Natural killer cell treated with Interleukin-12 subunit alpha and Interleukin-12 subunit beta and Interleukin-15 and Interleukin-18, amount 100 ng/mL, for 72 hours (primary cell): ENCODE results near the gene CDKAL1. TPM values are rescaled to one million over a fixed set of nuclear protein-coding genes. Genes with fewer than 3 reads are reported as not detected.

Experiments
- ATAC-seq, 2 donors: fragments of 150-1000 bp; cut with Tn5 transposase in 1 of 2; sonication (Bioruptor Pico), chemical (Tn5 transposase) in 1 of 2; 2 replicates each; pipeline ENCODE4 v1.10.0; 2021
- DNase-seq: peaks from one replicate; pipeline ENCODE4 v3.0.0; 2022; ENCODE audit warnings: low spot score
- H3K27ac Mint-ChIP-seq, 2 donors: 1 replicate in 1 of 2; 2 replicates in 1 of 2; pipeline ENCODE4 v1.8.0; 2022; ENCODE audit warnings: mixed read lengths in 2 of 2, mild to moderate bottlenecking in 1 of 2, moderate library complexity in 1 of 2
- H3K27me3 Mint-ChIP-seq, 2 donors: 1 replicate in 1 of 2; 2 replicates in 1 of 2; pipeline ENCODE4 v1.8.0; 2022; ENCODE audit warnings: mixed read lengths in 2 of 2
- H3K36me3 Mint-ChIP-seq: one replicate; pipeline ENCODE4 v1.8.0; 2022; ENCODE audit warnings: mixed read lengths
- H3K4me1 Mint-ChIP-seq, 2 donors: 1 replicate in 1 of 2; 2 replicates in 1 of 2; pipeline ENCODE4 v1.8.0; 2022; ENCODE audit warnings: low read depth in 2 of 2, mixed read lengths in 2 of 2, mild to moderate bottlenecking in 1 of 2
- H3K4me3 Mint-ChIP-seq: one replicate; pipeline ENCODE4 v1.8.0; 2022; ENCODE audit warnings: mixed read lengths
- H3K9me3 Mint-ChIP-seq: 2 replicates; pipeline ENCODE4 v1.8.0; 2022; ENCODE audit warnings: mixed read lengths
- total RNA-seq, 2 donors: library from RNA; stranded (reverse); gene quantifications; one replicate each; pipeline ENCODE4 v1.2.3, GENCODE V29; 2022

Gene CDKAL1
- total RNA-seq, 2 donors from 2014 or later: 33.7 to 43.8 TPM

DNA sequence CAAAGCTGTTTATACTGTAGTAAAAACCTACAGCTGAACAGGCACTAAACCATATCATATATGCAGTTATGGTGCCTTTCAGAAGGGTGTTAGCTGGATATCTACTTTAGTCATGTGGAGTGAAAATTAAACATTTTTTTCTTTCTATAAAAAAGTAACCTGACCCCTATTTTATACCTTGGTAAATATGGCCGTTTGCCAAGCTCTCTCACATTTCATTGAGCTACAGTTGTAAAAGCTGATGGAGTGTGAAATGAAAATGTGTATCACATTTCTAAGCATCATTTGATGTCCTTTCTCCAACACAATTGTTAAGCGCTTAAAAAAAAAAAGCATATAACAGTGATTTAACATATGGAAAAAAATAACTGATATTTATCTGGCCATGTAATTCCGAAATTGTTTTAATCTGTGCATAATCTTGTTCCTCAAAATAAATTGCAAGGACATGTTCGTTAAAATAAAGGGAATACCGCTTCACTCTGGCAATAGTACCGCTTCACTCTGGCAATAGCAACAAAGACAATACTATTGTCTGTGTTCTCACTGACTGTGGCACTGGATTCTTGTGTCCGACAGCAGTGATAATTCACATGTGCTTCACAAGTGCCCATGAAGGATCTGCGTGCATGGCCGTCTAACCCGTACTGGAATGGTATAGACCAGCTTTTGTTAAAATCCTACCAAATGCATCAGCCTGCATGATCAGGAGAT lies 667.5 kb downstream of the CDKAL1 start:
- no peak for DNase-seq
- peaks cover 24% of the 10 kb centered on the region for H3K36me3 Mint-ChIP-seq
- no peak overlapping the region for H3K4me3 Mint-ChIP-seq
- peaks cover 13 to 16% of the 10 kb centered on the region in 2 donors for H3K4me1 Mint-ChIP-seq
- no peak overlapping the region for H3K27ac Mint-ChIP-seq
- H3K27me3 Mint-ChIP-seq: no peaks in the 10 kb centered on the region
- H3K9me3 Mint-ChIP-seq: no peaks in the 10 kb centered on the region
- ATAC-seq: no peak

GRCh38 chr6:21202521-21202920 lies 668.3 kb downstream of the CDKAL1 start:
- H3K27me3 Mint-ChIP-seq: no peaks in the 10 kb centered on the region
- peaks cover 24% of the 10 kb centered on the region for H3K36me3 Mint-ChIP-seq
- DNase-seq (no peak), ATAC-seq (no peak)
- H3K27ac Mint-ChIP-seq: no peak overlapping the region
- H3K4me1 Mint-ChIP-seq: peaks cover 13 to 14% of the 10 kb centered on the region in 2 donors
- H3K4me3 Mint-ChIP-seq: no peak overlapping the region
- no peaks in the 10 kb centered on the region for H3K9me3 Mint-ChIP-seq

DNA sequence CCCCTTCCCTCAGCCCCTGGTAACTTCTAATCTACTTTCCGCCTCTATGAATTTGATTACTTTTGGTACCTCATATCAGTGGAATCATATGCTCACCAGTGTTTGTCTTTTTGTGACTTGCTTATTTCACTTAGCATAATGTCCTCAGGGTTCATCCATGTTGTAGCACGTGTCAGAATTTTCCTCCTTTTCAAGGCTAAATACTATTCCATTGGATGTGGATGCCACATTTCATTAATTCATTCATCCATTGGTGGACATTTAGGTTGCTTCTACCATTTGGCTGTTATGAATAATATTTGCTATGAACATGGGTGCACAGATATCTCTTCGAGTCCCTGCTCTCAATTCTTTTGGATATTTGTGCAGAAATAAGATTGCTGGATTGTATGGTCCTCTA lies 670.7 kb downstream of the CDKAL1 start:
- no peak overlapping the region for H3K4me3 Mint-ChIP-seq
- no peaks in the 10 kb centered on the region for H3K4me1 Mint-ChIP-seq
- no peaks in the 10 kb centered on the region for H3K27me3 Mint-ChIP-seq
- H3K36me3 Mint-ChIP-seq: peaks cover 15% of the 10 kb centered on the region
- ATAC-seq: no peak
- H3K9me3 Mint-ChIP-seq: no peaks in the 10 kb centered on the region
- no peak overlapping the region for H3K27ac Mint-ChIP-seq
- no peak for DNase-seq

- Mint-ChIP-seq H3K36me3 (peaks cover 20% of the 10 kb centered on the region), H3K27me3 (no peaks in the 10 kb centered on the region), H3K4me3 (no peak overlapping the region), H3K9me3 (peaks cover 3% of the 10 kb centered on the region), H3K4me1 (no peaks in the 10 kb centered on the region), H3K27ac (no peak overlapping the region)
- ATAC-seq (no peak), DNase-seq (no peak)
Observed at GRCh38 chr6:21208081-21208795, 674.0 kb downstream of the CDKAL1 start.

DNA sequence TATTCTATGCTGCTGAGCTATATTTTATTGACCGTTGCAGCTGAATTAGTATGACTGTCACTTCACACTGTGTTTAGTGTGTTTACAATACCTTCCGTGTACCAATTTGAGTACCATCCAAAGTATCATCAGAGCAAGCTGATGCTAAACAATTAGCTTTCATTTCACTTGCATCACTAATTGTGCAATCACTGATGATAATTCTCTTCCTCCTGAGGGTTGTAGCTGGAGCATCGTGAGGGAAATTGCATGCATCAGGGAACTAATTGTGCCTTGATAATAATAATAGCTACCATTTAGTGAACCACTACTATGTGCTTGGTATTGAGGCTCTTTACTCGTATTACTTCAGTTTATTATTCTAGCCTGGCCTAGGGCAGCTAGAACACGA lies 674.5 kb downstream of the CDKAL1 start:
- Mint-ChIP-seq H3K36me3 (peaks cover 20% of the 10 kb centered on the region), H3K27ac (no peak overlapping the region), H3K4me1 (no peaks in the 10 kb centered on the region), H3K4me3 (no peak overlapping the region), H3K9me3 (peaks cover 3% of the 10 kb centered on the region), H3K27me3 (no peaks in the 10 kb centered on the region)
- DNase-seq: no peak
- ATAC-seq: no peak

DNA sequence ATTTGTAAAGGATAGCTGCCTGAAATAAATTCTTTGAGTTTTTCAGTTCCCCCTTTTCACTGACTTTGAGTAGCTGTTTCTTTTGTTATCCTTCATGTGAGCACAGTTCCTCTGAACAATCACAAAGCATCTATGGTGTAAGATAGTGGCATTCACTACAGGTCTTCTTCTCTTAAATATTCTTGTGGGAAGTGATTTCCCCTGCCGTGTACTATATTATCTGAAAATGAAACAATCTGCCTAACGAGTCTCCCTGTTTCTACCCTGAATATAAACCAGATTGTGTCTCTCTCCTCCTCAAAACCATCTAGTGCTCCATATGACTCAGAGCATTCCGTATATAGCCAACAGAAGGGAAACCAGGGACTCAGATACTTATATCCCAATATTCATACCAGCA lies 679.2 kb downstream of the CDKAL1 start:
- Mint-ChIP-seq H3K4me3 (no peak overlapping the region), H3K27me3 (no peaks in the 10 kb centered on the region), H3K9me3 (peaks cover 3% of the 10 kb centered on the region), H3K4me1 (no peaks in the 10 kb centered on the region), H3K36me3 (peaks cover 6% of the 10 kb centered on the region), H3K27ac (no peak overlapping the region)
- no peak for ATAC-seq
- DNase-seq: no peak

GRCh38 chr6:21214738-21215448 lies 680.6 kb downstream of the CDKAL1 start:
- peaks cover 6% of the 10 kb centered on the region for H3K36me3 Mint-ChIP-seq
- DNase-seq: no peak
- no peak overlapping the region for H3K4me3 Mint-ChIP-seq
- no peak overlapping the region for H3K27ac Mint-ChIP-seq
- no peaks in the 10 kb centered on the region for H3K27me3 Mint-ChIP-seq
- ATAC-seq: no peak
- no peaks in the 10 kb centered on the region for H3K4me1 Mint-ChIP-seq
- H3K9me3 Mint-ChIP-seq: peaks cover 3% of the 10 kb centered on the region

GRCh38 chr6:21219241-21219640 lies 685.0 kb downstream of the CDKAL1 start:
- Mint-ChIP-seq H3K27ac (no peak overlapping the region), H3K36me3 (no peaks in the 10 kb centered on the region)
- ATAC-seq: no peak

DNA sequence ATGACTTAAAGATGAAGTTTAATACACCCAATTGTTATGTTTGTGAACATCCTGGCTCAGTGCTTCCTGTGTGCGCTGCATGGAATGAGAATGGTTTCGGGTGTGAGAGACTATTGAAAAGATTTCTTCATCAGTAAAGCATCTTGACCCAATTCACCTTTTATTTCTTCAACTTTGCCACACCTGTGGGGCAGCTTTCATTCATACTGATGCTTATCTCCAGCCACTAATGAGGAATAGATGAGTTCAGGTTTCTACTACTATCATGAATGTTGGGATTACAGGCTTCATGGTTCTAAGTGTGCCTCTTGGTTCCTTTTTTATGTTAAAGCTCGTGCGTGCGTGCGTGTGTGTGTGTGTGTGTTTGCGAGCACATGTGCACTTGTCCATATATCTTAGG lies 685.6 kb downstream of the CDKAL1 start:
- Mint-ChIP-seq H3K36me3 (no peaks in the 10 kb centered on the region), H3K9me3 (no peaks in the 10 kb centered on the region), H3K27me3 (no peaks in the 10 kb centered on the region), H3K4me1 (no peaks in the 10 kb centered on the region), H3K27ac (no peak overlapping the region), H3K4me3 (no peak overlapping the region)
- DNase-seq (no peak), ATAC-seq (no peak)

More at GRCh38 chr6:21219241-21219640, 685.0 kb downstream of the CDKAL1 start:
- Mint-ChIP-seq H3K27me3 (no peaks in the 10 kb centered on the region), H3K9me3 (no peaks in the 10 kb centered on the region), H3K4me1 (no peaks in the 10 kb centered on the region), H3K4me3 (no peak overlapping the region)
- DNase-seq: no peak

DNA sequence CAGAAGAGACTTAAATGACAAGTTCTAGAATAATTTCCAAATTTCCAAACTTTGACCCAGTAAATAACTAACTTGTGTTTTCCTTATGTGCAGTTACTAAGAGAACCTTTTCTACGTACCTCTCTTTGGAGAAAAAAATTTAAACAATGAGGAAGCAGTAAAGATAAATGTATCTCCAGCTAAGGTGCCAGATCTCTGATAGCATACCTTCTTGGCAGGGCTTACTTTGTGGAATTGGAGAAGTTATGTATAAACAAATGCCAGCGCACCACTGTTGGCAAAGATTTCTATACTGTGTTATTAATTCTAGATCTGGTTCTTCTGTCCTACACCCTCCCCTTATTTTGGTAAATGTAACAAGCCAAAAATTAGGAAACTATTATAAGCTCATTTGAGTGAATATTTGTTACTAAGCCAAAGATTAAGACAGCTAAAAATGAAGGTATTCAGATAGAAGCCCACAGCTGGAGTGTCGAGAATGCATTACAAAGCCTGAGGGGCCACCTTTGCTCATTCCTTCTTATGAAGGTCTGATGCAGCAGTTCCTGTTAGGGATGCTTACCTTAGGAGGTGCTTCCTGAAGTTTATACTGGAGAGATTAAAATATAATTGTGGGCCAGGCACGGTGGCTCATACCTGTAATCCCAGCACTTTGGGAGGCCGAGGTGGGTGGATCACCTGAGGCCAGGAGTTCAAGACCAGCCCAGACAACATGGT lies 686.2 kb downstream of the CDKAL1 start:
- Mint-ChIP-seq H3K4me3 (no peak overlapping the region), H3K36me3 (no peaks in the 10 kb centered on the region), H3K27ac (no peak overlapping the region), H3K27me3 (no peaks in the 10 kb centered on the region), H3K4me1 (no peaks in the 10 kb centered on the region), H3K9me3 (no peaks in the 10 kb centered on the region)
- no peak for ATAC-seq
- no peak for DNase-seq

DNA sequence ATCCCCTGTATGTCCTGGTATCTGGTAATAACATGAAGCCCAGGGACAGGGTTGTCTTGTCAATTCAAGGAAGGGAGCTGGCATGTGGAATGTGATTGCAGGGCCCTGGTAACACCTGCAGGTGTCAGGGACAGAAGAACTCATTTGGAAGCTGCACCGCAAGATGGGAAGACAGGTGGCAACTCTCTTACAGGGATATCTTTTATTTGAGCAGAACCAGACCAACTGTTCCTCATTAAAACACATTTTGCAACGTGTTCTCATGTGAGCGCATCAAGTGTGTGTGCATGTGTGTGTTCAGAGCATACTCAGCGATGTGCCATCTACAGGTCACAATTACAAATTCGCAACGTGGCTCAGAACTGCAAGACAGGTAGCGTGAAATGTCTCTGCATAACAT lies 688.4 kb downstream of the CDKAL1 start:
- no peaks in the 10 kb centered on the region for H3K27me3 Mint-ChIP-seq
- H3K9me3 Mint-ChIP-seq: no peaks in the 10 kb centered on the region
- no peak for ATAC-seq
- no peak overlapping the region for H3K4me3 Mint-ChIP-seq
- no peaks in the 10 kb centered on the region for H3K36me3 Mint-ChIP-seq
- DNase-seq: no peak
- H3K4me1 Mint-ChIP-seq: no peaks in the 10 kb centered on the region
- H3K27ac Mint-ChIP-seq: no peak overlapping the region

- Mint-ChIP-seq H3K4me1 (no peaks in the 10 kb centered on the region), H3K4me3 (no peak overlapping the region), H3K9me3 (no peaks in the 10 kb centered on the region), H3K27ac (no peak overlapping the region), H3K36me3 (peaks cover under 1% of the 10 kb centered on the region), H3K27me3 (no peaks in the 10 kb centered on the region)
- ATAC-seq: no peak
- DNase-seq: no peak
Observed at GRCh38 chr6:21225912-21226311, 691.7 kb downstream of the CDKAL1 start.

GRCh38 chr6:21227486-21227885 lies 693.2 kb downstream of the CDKAL1 start:
- Mint-ChIP-seq H3K9me3 (no peaks in the 10 kb centered on the region), H3K4me1 (no peaks in the 10 kb centered on the region), H3K27me3 (no peaks in the 10 kb centered on the region), H3K4me3 (no peak overlapping the region), H3K27ac (no peak overlapping the region), H3K36me3 (peaks cover 4% of the 10 kb centered on the region)
- no peak for DNase-seq
- ATAC-seq: no peak

GRCh38 chr6:21228411-21228810 lies 694.2 kb downstream of the CDKAL1 start:
- Mint-ChIP-seq H3K36me3 (peaks cover 11% of the 10 kb centered on the region), H3K4me1 (no peaks in the 10 kb centered on the region), H3K4me3 (no peak overlapping the region), H3K27ac (no peak overlapping the region), H3K27me3 (no peaks in the 10 kb centered on the region), H3K9me3 (no peaks in the 10 kb centered on the region)
- ATAC-seq (no peak), DNase-seq (no peak)
